GM21619 (cell line): ENCODE data around the gene HOXB5.

ENCODE experiments used
- ATAC-seq: cut with Tn5 transposase; IDR thresholded peaks from one replicate; pipeline ENCODE4 v1.9.1; 2021; ENCODE audit not compliant: unreplicated experiment

HOXB5 gene

GRCh38 chr17:48629411-48629759 lies 35.8 kb upstream of the HOXB5 start:
- ATAC-seq, result no peak

- ATAC-seq, result no peak
Observed at GRCh38 chr17:48628649-48629410, 35.3 kb upstream of the HOXB5 start.

- no peak for ATAC-seq
Observed at GRCh38 chr17:48627623-48628521, 34.3 kb upstream of the HOXB5 start.

GRCh38 chr17:48627118-48627597 lies 33.6 kb upstream of the HOXB5 start:
- no peak for ATAC-seq

GRCh38 chr17:48626245-48627117 lies 32.9 kb upstream of the HOXB5 start, which contains the start of gene HOXB9:
TSS of gene HOXB9 (minus strand) at chr17:48626358. CDS start at chr17:48626269, 89 bp downstream.
- ATAC-seq, result no peak

GRCh38 chr17:48625495-48626244 lies 32.1 kb upstream of the HOXB5 start:
- no peak for ATAC-seq

- no peak for ATAC-seq
Observed at GRCh38 chr17:48624544-48625494, 31.2 kb upstream of the HOXB5 start.

- no peak for ATAC-seq
Observed at GRCh38 chr17:48624118-48624517, 30.5 kb upstream of the HOXB5 start.

- no peak for ATAC-seq
Observed at GRCh38 chr17:48623583-48623982, 30.0 kb upstream of the HOXB5 start.

- no peak for ATAC-seq
Observed at GRCh38 chr17:48622857-48623256, 29.3 kb upstream of the HOXB5 start.

GRCh38 chr17:48621410-48622392 lies 28.1 kb upstream of the HOXB5 start:
- ATAC-seq, result no peak

- ATAC-seq, result no peak
Observed at GRCh38 chr17:48620461-48621139, 27.0 kb upstream of the HOXB5 start.

GRCh38 chr17:48619826-48620449 lies 26.4 kb upstream of the HOXB5 start:
- no peak for ATAC-seq

- no peak for ATAC-seq
Observed at GRCh38 chr17:48618256-48618896, 24.8 kb upstream of the HOXB5 start.

GRCh38 chr17:48617471-48618255 lies 24.1 kb upstream of the HOXB5 start:
- ATAC-seq, result no peak
